CD8-positive, alpha-beta memory T cell (primary cell): ENCODE measurements around the gene RBM34. TPM values are rescaled to one million over a fixed set of nuclear protein-coding genes. Genes with fewer than 3 reads are reported as not detected.
A peak's percentile ranks its signal among the peaks of the same experiment; 100 is the strongest.

ENCODE experiments used
- CTCF ChIA-PET: fragments of 350-600 bp; sonication (Branson Sonifier 250); formaldehyde crosslinking; loops from one replicate; lab custom pipeline; 2021; ENCODE audit warnings: antibody characterized with exemption; lab: Charles Lee
- POLR2A ChIA-PET: fragments of 350-600 bp; sonication (Branson Sonifier 250); formaldehyde crosslinking; loops from one replicate; lab custom pipeline; 2021; ENCODE audit warnings: antibody characterized with exemption; lab: Charles Lee
- DNase-seq, 5 donors: peaks; one replicate each; pipeline versions ENCODE4 v3.0.0 to v3.0.0-alpha.2; 2020 to 2022; ENCODE audit warnings: mixed read lengths in 1 of 5
- H3K27ac ChIP-seq: one replicate; pipeline ENCODE4 v1.7.0; 2013; ENCODE audit warnings: low read depth, mild to moderate bottlenecking, low read length, moderate library complexity
- H3K27me3 ChIP-seq: 2 replicates; pipeline ENCODE4 v1.7.0; 2013; ENCODE audit warnings: low read length, mild to moderate bottlenecking; ENCODE audit not compliant: insufficient read depth, poor library complexity, severe bottlenecking
- H3K36me3 ChIP-seq: 2 replicates; pipeline ENCODE4 v1.7.0; 2013; ENCODE audit warnings: mild to moderate bottlenecking, low read length, moderate library complexity; ENCODE audit not compliant: insufficient read depth
- H3K4me1 ChIP-seq: 2 replicates; pipeline ENCODE4 v1.7.0; 2013; ENCODE audit warnings: mild to moderate bottlenecking, low read length, moderate library complexity; ENCODE audit not compliant: insufficient read depth
- H3K4me3 ChIP-seq: 2 replicates; pipeline ENCODE4 v1.7.0; 2013; ENCODE audit warnings: mild to moderate bottlenecking, low read length
- H3K9me3 ChIP-seq: 2 replicates; pipeline ENCODE4 v1.7.0; 2013; ENCODE audit warnings: mild to moderate bottlenecking, low read length
- H3K27ac Mint-ChIP-seq, 8 donors: one replicate each; pipeline ENCODE4 v1.8.0; 2020 to 2021; ENCODE audit warnings: mixed read lengths in 8 of 8, mild to moderate bottlenecking in 6 of 8, inconsistent platforms in 3 of 8, moderate library complexity in 3 of 8
- H3K27me3 Mint-ChIP-seq, 2 donors: one replicate each; pipeline ENCODE4 v1.8.0; 2020 to 2021; ENCODE audit warnings: mixed read lengths in 2 of 2, mild to moderate bottlenecking in 1 of 2, moderate library complexity in 1 of 2
- H3K36me3 Mint-ChIP-seq, 3 donors: one replicate each; pipeline ENCODE4 v1.8.0; 2020 to 2021; ENCODE audit warnings: mixed read lengths in 3 of 3, inconsistent platforms in 1 of 3, mild to moderate bottlenecking in 1 of 3
- H3K4me1 Mint-ChIP-seq, 3 donors: one replicate each; pipeline ENCODE4 v1.8.0; 2020 to 2021; ENCODE audit warnings: mixed read lengths in 3 of 3, inconsistent platforms in 1 of 3, mild to moderate bottlenecking in 1 of 3
- H3K4me3 Mint-ChIP-seq, 7 donors: one replicate each; pipeline ENCODE4 v1.8.0; 2020 to 2021; ENCODE audit warnings: mixed read lengths in 7 of 7, mild to moderate bottlenecking in 6 of 7, moderate library complexity in 4 of 7, inconsistent platforms in 2 of 7
- H3K9me3 Mint-ChIP-seq, 5 donors: one replicate each; pipeline ENCODE4 v1.8.0; 2020 to 2022; ENCODE audit warnings: mixed read lengths in 5 of 5, mild to moderate bottlenecking in 3 of 5, moderate library complexity in 2 of 5, inconsistent platforms in 1 of 5
- polyA plus RNA-seq: library from polyadenylated mRNA; unstranded; fragments of 300-500 nt; fragmentation: Illumina TruSeq; gene quantifications from one replicate; pipeline ENCODE4 v1.2.3, GENCODE V29; 2021
- total RNA-seq, 2 experiments: library from RNA; stranded (reverse); gene quantifications; one replicate each; pipeline ENCODE4 v1.2.3, GENCODE V29; 2021

Gene RBM34
- total and polyA plus RNA-seq, 3 experiments from 2014 or later, result 78.6 to 130 (median 121) TPM

GRCh38 chr1:235113183-235113917 lies 47.7 kb downstream of the RBM34 start:
- Mint-ChIP-seq H3K36me3 (peaks cover 5 to 83% (median 22%) of the 10 kb centered on the region in 3 donors), H3K27ac (peak overlapping the region in 7 of 8 donors; percentile 3 to 76 (median 30)), H3K4me1 (peaks cover 4 to 13% (median 10%) of the 10 kb centered on the region in 3 donors), H3K27me3 (no peaks in the 10 kb centered on the region), H3K9me3 (no peaks in the 10 kb centered on the region), H3K4me3 (no peak overlapping the region)
- Histone ChIP-seq H3K27me3 (no peaks in the 10 kb centered on the region), H3K4me1 (no peaks in the 10 kb centered on the region), H3K9me3 (no peaks in the 10 kb centered on the region), H3K4me3 (no peak overlapping the region), H3K36me3 (peaks cover 46% of the 10 kb centered on the region), H3K27ac (no peak overlapping the region)
- ChIA-PET POLR2A (interaction anchor here (0.5 kb wide), 1 partner anchor 12 kb away, joined by 5 read pairs; no protein-coding TSS in a partner anchor), CTCF (interaction anchor here (1.3 kb wide), 2 partner anchors 9 to 29 kb away, joined by 3 to 4 read pairs; no protein-coding TSS in a partner anchor)
- no peak for DNase-seq

- Mint-ChIP-seq H3K36me3 (peaks cover 5 to 81% (median 19%) of the 10 kb centered on the region in 3 donors), H3K27ac (peak overlapping the region in 2 of 8 donors; percentile 50 to 69), H3K27me3 (no peaks in the 10 kb centered on the region), H3K4me3 (no peak overlapping the region), H3K9me3 (no peaks in the 10 kb centered on the region), H3K4me1 (peaks cover 3 to 12% (median 8%) of the 10 kb centered on the region in 3 donors)
- no peak for DNase-seq
- peaks cover 40% of the 10 kb centered on the region for H3K36me3 ChIP-seq
- H3K27ac ChIP-seq, result no peak overlapping the region
- ChIA-PET CTCF (interaction anchor here (1.3 kb wide), 2 partner anchors 8 to 28 kb away, joined by 3 to 4 read pairs; no protein-coding TSS in a partner anchor), POLR2A (interaction anchor here (0.5 kb wide), 1 partner anchor 13 kb away, joined by 5 read pairs; no protein-coding TSS in a partner anchor)
- H3K4me3 ChIP-seq, result no peak overlapping the region
- H3K27me3 ChIP-seq, result no peaks in the 10 kb centered on the region
- H3K9me3 ChIP-seq, result no peaks in the 10 kb centered on the region
- no peaks in the 10 kb centered on the region for H3K4me1 ChIP-seq
These were observed 48.5 kb downstream of the RBM34 start for GRCh38 chr1:235112297-235113182.

GRCh38 chr1:235111107-235111506 lies 49.9 kb downstream of the RBM34 start:
- peaks cover 5 to 76% (median 21%) of the 10 kb centered on the region in 3 donors for H3K36me3 Mint-ChIP-seq
- Histone ChIP-seq H3K9me3 (no peaks in the 10 kb centered on the region), H3K36me3 (peaks cover 44% of the 10 kb centered on the region), H3K27me3 (no peaks in the 10 kb centered on the region), H3K4me1 (no peaks in the 10 kb centered on the region), H3K27ac (no peak overlapping the region), H3K4me3 (no peak overlapping the region)
- H3K4me1 Mint-ChIP-seq, result peaks cover 8 to 21% (median 19%) of the 10 kb centered on the region in 3 donors
- no peak for DNase-seq
- no peaks in the 10 kb centered on the region for H3K9me3 Mint-ChIP-seq
- CTCF ChIA-PET, result no interaction called here
- no peak overlapping the region for H3K4me3 Mint-ChIP-seq
- H3K27me3 Mint-ChIP-seq, result no peaks in the 10 kb centered on the region
- POLR2A ChIA-PET, result no interaction called here
- peak overlapping the region in 3 of 8 donors; percentile 6 to 54 (median 29) for H3K27ac Mint-ChIP-seq

- Mint-ChIP-seq H3K27me3 (no peaks in the 10 kb centered on the region), H3K27ac (peak overlapping the region in 3 of 8 donors; percentile 10 to 57 (median 33)), H3K4me1 (peaks cover 21 to 33% (median 31%) of the 10 kb centered on the region in 3 donors), H3K4me3 (peak overlapping the region in 1 of 7 donors; percentile 16), H3K36me3 (peaks cover 5 to 63% (median 18%) of the 10 kb centered on the region in 3 donors), H3K9me3 (no peaks in the 10 kb centered on the region)
- no peak overlapping the region for H3K4me3 ChIP-seq
- DNase-seq, result no peak
- H3K9me3 ChIP-seq, result no peaks in the 10 kb centered on the region
- CTCF ChIA-PET, result interaction anchor here (0.6 to 1.4 kb wide), 4 partner anchors 72 to 503 kb away, joined by 3 read pairs; no protein-coding TSS in a partner anchor
- H3K36me3 ChIP-seq, result peaks cover 36% of the 10 kb centered on the region
- no peak overlapping the region for H3K27ac ChIP-seq
- no peaks in the 10 kb centered on the region for H3K27me3 ChIP-seq
- POLR2A ChIA-PET, result interaction anchor here (0.9 kb wide), 1 partner anchor 13 kb away, joined by 7 read pairs; no protein-coding TSS in a partner anchor
- H3K4me1 ChIP-seq, result peaks cover 12% of the 10 kb centered on the region
These were observed 52.2 kb downstream of the RBM34 start for GRCh38 chr1:235108876-235109275.

GRCh38 chr1:235108185-235108593 lies 52.9 kb downstream of the RBM34 start:
- peaks cover 30% of the 10 kb centered on the region for H3K36me3 ChIP-seq
- no peaks in the 10 kb centered on the region for H3K9me3 Mint-ChIP-seq

GRCh38 chr1:235107368-235108184 lies 53.5 kb downstream of the RBM34 start:
- peaks cover 0 to 1% of the 10 kb centered on the region in 2 donors for H3K27me3 Mint-ChIP-seq
- H3K4me3 Mint-ChIP-seq, result peak overlapping the region in 1 of 7 donors; percentile 59
- Histone ChIP-seq H3K27me3 (no peaks in the 10 kb centered on the region), H3K27ac (no peak overlapping the region), H3K4me3 (no peak overlapping the region), H3K4me1 (peaks cover 24% of the 10 kb centered on the region), H3K9me3 (no peaks in the 10 kb centered on the region), H3K36me3 (peaks cover 23% of the 10 kb centered on the region)
- peaks cover 27 to 41% (median 34%) of the 10 kb centered on the region in 3 donors for H3K4me1 Mint-ChIP-seq
- no peaks in the 10 kb centered on the region for H3K9me3 Mint-ChIP-seq
- H3K36me3 Mint-ChIP-seq, result peaks cover 0 to 50% (median 10%) of the 10 kb centered on the region in 3 donors
- H3K27ac Mint-ChIP-seq, result peak overlapping the region in 5 of 8 donors; percentile 1 to 72 (median 57)
- CTCF ChIA-PET, result interaction anchor here (1.2 to 2.0 kb wide), 4 partner anchors 15 to 309 kb away, joined by 3 to 7 read pairs (median 4); no protein-coding TSS in a partner anchor
- DNase-seq, result no peak
- POLR2A ChIA-PET, result interaction anchor here (0.6 kb wide), 1 partner anchor 183 kb away, joined by 3 read pairs; no protein-coding TSS in a partner anchor

More at GRCh38 chr1:235108185-235108593, 52.9 kb downstream of the RBM34 start:
- POLR2A ChIA-PET, result interaction anchor here (0.6 to 0.9 kb wide), 2 partner anchors 14 to 182 kb away, joined by 3 to 7 read pairs; no protein-coding TSS in a partner anchor
- Histone ChIP-seq H3K27me3 (no peaks in the 10 kb centered on the region), H3K4me3 (no peak overlapping the region), H3K9me3 (no peaks in the 10 kb centered on the region), H3K4me1 (peaks cover 18% of the 10 kb centered on the region), H3K27ac (no peak overlapping the region)
- H3K4me3 Mint-ChIP-seq, result no peak overlapping the region
- no peak for DNase-seq
- H3K27me3 Mint-ChIP-seq, result no peaks in the 10 kb centered on the region
- H3K27ac Mint-ChIP-seq, result peak overlapping the region in 1 of 8 donors; percentile 57
- CTCF ChIA-PET, result interaction anchor here (0.7 to 1.4 kb wide), 4 partner anchors 73 to 308 kb away, joined by 3 to 4 read pairs (median 3); no protein-coding TSS in a partner anchor
- H3K36me3 Mint-ChIP-seq, result peaks cover under 1 to 56% (median 15%) of the 10 kb centered on the region in 3 donors
- H3K4me1 Mint-ChIP-seq, result peaks cover 23 to 36% (median 29%) of the 10 kb centered on the region in 3 donors
